UCSD-AML1 (cell line): ENCODE results near the gene LIMK2.

Source experiments
- DNase-seq: peaks from one replicate; lab custom pipeline; 2025; ENCODE audit not compliant: unreplicated experiment; lab: John Stamatoyannopoulos, UW

Gene LIMK2

DNA sequence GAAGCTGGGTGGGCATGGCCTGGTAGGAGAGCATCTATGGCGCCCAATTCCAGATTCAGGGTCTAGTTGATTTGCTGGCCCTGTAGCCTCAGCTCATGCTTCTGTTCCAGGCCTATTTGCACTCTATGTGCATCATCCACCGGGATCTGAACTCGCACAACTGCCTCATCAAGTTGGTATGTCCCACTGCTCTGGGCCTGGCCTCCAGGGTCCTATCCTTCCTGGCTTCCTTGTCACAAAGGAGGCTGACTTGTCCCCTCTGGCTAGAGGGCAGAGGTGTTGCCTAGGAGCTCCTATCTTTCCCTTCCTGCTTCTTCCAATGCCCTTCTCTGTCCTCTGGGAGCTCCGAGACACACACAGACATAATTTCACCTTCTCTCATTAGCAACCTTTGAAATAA is 58.9 kb downstream of the LIMK2 start:
- no peak for DNase-seq

DNA sequence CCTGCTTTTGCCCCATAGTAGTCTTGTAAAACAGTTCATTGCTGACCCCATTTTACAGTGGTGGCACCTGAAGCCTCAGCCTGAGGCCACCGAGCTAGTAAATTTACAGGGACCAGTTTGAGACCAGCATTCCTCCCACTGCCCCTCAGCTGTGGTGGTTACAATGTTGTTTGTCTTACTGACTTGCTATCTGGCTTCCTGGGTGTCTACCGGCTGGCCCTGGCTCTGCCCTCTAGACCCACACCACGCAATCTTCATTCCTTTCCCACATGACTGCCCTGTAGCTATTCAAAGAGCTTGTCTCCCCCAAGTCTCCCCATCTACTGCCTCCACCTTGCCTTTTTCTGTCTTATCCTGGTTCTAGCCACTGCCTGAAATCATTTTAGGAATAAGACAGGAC is 59.4 kb downstream of the LIMK2 start:
- DNase-seq = no peak

DNA sequence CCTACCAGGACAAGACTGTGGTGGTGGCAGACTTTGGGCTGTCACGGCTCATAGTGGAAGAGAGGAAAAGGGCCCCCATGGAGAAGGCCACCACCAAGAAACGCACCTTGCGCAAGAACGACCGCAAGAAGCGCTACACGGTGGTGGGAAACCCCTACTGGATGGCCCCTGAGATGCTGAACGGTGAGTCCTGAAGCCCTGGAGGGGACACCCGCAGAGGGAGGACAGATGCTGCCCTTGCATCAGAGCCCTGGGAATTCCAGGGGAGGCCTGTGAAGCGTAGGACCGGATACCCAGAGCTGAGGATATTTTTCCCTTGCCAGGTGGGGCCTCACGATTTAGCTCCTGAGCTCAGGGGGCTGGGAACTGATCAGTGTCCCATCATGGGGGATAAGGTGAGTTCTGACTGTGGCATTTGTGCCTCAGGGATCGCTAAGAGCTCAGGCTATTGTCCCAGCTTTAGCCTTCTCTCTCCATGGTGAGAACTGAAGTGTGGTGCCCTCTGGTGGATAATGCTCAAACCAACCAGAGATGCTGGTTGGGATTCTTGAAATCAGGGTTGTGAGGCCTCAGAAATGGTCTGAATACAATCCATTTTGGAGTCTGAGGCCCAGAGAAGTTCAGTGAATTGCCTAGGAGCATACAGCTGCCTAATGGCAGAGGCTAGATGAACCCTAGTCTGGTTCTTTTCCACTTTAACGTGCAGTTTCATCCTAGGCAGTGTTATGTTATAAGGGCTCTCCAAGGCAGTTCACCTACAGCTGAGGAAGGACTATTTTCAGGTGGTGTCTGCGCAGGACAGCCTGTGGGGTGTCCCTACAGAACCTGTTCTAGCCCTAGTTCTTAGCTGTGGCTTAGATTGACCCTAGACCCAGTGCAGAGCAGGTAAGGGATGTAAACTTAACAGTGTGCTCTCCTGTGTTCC is 60.7 kb downstream of the LIMK2 start:
- DNase-seq = no peak

DNA sequence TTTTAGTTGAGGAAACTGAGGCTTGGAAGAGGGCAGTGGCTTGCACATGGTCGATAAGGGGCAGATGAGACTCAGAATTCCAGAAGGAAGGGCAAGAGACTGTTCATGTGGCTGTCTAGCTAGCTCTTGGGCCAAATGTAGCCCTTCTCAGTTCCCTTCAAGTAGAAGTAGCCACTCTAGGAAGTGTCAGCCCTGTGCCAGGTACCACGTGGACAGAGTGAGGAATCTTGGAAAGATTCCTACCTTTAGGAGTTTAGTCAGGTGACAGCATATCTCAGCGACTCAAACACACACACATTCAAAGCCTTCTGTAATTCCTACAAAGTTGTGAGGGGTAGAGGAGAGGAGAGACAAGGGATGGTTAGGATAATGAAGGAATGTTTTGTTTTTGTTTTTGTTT is 61.9 kb downstream of the LIMK2 start:
- DNase-seq = no peak

DNA sequence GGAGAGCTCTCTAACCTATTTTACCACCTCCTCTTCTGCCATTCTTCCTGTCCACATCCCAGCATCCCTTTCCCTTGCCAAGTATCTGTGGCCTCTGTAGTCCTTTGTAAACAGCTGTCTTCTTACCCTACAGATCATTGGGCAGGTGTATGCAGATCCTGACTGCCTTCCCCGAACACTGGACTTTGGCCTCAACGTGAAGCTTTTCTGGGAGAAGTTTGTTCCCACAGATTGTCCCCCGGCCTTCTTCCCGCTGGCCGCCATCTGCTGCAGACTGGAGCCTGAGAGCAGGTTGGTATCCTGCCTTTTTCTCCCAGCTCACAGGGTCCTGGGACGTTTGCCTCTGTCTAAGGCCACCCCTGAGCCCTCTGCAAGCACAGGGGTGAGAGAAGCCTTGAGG is 62.9 kb downstream of the LIMK2 start:
- DNase-seq = no peak

DNA sequence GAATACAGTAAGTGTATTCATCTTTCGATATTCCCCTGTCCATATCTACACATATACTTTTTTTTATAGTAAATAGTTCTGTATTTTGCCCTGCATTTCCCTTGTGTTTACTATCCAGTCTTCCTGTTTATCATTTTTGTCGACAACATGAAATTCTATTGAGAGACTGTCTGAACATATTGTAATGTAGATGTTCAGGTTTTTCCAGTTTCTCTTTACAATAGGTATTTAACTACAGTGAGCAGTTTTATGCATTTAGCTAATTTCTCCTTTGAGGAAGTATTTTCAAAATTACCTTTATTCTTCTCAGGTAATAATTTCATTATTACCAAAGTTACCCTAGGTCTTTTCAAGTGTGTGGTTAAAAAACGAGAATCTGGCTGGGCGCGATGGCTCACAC is 63.5 kb downstream of the LIMK2 start:
- no peak for DNase-seq

DNA sequence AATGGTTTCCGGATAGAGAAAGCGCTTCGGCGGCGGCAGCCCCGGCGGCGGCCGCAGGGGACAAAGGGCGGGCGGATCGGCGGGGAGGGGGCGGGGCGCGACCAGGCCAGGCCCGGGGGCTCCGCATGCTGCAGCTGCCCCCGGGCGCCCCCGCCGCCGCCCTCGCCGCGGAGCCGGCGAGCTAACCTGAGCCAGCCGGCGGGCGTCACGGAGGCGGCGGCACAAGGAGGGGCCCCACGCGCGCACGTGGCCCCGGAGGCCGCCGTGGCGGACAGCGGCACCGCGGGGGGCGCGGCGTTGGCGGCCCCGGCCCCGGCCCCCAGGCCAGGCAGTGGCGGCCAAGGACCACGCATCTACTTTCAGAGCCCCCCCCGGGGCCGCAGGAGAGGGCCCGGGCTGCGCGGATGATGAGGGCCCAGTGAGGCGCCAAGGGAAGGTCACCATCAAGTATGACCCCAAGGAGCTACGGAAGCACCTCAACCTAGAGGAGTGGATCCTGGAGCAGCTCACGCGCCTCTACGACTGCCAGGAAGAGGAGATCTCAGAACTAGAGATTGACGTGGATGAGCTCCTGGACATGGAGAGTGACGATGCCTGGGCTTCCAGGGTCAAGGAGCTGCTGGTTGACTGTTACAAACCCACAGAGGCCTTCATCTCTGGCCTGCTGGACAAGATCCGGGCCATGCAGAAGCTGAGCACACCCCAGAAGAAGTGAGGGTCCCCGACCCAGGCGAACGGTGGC is 64.5 kb downstream of the LIMK2 start:
- DNase-seq = no peak

DNA sequence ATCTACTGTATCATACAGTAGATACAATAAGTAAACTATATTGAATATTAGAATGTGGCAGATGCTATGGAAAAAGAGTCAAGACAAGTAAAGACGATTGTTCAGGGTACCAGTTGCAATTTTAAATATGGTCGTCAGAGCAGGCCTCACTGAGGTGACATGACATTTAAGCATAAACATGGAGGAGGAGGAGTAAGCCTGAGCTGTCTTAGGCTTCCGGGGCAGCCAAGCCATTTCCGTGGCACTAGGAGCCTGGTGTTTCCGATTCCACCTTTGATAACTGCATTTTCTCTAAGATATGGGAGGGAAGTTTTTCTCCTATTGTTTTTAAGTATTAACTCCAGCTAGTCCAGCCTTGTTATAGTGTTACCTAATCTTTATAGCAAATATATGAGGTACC is 65.6 kb downstream of the LIMK2 start:
- no peak for DNase-seq

DNA sequence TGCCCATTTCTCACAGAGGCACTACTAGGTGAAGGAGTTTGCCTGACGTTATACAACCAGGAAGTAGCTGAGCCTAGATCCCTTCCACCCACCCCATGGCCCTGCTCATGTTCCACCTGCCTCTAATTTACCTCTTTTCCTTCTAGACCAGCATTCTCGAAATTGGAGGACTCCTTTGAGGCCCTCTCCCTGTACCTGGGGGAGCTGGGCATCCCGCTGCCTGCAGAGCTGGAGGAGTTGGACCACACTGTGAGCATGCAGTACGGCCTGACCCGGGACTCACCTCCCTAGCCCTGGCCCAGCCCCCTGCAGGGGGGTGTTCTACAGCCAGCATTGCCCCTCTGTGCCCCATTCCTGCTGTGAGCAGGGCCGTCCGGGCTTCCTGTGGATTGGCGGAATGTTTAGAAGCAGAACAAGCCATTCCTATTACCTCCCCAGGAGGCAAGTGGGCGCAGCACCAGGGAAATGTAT is 66.1 kb downstream of the LIMK2 start:
- no peak for DNase-seq

DNA sequence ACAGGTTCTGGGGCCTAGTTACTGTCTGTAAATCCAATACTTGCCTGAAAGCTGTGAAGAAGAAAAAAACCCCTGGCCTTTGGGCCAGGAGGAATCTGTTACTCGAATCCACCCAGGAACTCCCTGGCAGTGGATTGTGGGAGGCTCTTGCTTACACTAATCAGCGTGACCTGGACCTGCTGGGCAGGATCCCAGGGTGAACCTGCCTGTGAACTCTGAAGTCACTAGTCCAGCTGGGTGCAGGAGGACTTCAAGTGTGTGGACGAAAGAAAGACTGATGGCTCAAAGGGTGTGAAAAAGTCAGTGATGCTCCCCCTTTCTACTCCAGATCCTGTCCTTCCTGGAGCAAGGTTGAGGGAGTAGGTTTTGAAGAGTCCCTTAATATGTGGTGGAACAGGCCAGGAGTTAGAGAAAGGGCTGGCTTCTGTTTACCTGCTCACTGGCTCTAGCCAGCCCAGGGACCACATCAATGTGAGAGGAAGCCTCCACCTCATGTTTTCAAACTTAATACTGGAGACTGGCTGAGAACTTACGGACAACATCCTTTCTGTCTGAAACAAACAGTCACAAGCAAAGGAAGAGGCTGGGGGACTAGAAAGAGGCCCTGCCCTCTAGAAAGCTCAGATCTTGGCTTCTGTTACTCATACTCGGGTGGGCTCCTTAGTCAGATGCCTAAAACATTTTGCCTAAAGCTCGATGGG is 66.7 kb downstream of the LIMK2 start:
- no peak for DNase-seq

DNA sequence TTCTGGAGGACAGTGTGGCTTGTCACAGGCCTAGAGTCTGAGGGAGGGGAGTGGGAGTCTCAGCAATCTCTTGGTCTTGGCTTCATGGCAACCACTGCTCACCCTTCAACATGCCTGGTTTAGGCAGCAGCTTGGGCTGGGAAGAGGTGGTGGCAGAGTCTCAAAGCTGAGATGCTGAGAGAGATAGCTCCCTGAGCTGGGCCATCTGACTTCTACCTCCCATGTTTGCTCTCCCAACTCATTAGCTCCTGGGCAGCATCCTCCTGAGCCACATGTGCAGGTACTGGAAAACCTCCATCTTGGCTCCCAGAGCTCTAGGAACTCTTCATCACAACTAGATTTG is 67.2 kb downstream of the LIMK2 start:
- no peak for DNase-seq

DNA sequence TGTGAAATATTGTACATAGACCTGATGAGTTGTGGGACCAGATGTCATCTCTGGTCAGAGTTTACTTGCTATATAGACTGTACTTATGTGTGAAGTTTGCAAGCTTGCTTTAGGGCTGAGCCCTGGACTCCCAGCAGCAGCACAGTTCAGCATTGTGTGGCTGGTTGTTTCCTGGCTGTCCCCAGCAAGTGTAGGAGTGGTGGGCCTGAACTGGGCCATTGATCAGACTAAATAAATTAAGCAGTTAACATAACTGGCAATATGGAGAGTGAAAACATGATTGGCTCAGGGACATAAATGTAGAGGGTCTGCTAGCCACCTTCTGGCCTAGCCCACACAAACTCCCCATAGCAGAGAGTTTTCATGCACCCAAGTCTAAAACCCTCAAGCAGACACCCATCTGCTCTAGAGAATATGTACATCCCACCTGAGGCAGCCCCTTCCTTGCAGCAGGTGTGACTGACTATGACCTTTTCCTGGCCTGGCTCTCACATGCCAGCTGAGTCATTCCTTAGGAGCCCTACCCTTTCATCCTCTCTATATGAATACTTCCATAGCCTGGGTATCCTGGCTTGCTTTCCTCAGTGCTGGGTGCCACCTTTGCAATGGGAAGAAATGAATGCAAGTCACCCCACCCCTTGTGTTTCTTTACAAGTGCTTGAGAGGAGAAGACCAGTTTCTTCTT is 67.9 kb downstream of the LIMK2 start:
- no peak for DNase-seq

DNA sequence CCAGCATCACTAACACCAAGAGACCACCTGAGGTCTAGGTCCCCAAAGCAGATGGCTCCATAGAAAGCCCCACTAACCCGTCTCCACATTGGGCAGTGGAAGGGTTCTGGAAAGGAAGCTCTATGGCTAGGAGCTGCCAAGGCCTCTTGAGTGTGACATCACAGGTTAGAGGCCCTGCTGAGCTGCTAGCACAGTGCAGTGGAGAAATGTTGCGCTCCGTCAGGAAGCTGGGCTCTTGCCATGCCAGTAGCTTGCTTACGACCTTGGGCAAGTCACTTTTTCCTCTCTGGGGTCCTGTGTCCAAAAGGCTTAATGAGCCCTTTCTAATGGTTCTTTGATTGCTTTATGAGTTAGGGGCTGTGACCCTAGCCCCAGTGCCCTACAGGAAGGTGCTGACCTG is 69.6 kb downstream of the LIMK2 start:
- DNase-seq = no peak

DNA sequence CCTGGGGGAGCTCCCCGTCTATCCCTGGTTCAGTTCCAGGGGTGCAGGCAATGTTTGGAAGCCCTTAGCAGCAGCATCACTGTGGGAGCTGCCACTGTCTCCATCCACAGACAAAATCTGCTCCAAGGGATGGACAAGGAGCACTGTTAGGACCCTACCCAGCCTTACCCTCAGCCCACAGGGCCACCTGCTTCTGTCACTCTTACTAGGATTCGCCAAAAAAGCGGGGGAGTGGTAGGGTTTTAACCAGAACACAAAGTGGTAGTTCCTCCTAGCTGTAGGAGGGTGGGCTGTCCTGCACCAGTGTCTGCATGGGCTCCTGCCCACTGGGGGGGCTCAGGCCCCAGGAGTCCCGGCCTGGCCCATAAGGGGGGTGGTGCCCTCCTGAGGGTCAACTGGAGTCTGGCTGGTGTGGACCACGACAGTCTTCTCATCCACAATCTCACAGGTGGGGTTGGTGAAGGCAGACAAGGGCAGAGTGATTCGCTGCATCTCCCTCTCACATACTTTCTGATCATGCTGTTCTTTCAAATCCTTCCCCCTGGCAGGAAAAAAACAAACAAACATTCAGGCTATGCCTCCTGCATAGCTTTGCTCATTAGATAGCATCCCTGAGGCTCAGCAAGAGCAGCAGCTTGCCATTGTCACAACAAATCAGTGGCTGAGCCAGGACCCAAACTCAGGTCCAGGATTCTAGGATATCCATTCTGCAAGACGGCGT is 70.8 kb downstream of the LIMK2 start:
- DNase-seq = no peak

DNA sequence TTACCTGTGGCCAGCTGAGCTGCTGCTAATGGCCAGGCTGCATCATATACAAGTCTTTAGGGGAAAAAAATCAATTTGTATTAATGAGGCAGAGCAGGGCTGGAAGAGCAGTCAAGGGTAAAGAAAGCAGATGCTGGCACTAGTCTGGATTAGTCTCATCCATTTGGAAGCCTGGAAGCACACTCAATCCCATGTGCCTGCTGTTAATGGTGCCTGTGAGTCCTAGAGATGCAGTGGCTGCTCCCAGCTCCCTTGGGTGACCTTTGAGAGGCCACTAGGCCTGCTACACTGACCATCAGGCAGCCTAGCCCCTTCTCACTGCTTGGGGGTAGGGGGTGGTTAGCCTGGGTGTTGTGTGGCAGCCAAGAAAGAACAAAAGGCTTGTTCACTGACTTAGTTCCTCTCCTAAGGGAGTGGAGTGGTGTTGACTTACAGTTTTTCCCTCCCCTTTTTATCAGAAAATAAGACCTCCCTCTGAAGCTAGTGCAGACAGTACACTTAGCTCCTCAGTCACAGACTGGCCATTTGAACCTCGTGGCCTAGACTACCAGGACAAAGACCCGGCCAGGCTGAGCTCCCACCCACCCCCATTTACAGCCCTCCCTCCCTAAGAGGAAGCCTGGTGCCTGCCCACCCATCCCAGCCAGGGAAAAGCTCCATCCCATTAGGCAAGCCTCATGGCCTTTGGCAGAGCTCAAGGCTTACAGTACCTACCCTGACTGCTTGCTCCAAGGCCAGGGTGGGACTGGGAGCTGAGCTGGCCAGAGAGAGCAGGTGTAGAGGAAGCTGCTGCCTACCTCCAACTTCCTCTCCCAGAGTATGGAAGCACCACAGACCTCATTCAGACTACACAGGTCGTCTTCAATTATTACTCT is 72.4 kb downstream of the LIMK2 start:
- no peak for DNase-seq

DNA sequence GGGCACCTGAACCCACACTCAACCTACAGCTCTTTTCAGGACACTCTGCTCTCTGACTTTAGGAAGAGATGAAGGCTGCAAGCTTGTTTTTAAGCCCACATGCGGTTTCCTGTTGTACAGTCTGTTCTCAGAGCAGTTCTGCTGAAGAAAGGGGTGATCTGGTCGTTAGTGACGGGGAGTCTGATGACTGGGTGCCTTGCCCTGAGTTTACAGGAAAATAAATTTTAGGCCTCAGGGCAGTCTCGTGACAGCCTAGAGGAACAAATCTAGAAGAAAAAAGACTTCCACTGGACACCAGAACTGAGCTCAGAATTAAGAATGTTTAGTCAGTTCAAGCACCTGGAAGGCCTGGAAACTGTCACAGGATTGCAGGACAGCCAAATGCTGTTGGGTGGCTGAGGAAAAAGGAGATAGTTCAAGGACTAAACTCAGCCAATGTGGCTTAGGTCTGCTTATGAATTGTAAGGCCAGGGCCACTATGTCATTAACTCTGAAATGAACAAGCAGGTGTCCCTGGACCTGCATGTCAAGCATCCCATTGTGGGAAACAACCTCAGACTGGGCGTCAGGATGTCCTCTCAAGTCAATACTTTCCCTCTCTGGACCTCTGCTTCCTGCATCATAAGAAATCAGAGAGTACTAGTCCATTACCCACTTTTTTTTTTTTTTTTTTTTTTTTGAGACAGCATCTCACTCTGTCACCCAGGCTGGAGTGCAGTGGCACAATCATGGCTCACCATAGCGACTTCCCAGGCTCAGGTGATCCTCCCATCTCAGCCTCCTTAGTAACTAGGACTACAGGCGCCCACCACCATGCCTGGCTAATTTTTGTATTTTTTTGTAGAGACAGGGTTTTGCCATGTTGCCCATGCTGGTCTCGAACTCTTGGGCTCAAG is 74.5 kb downstream of the LIMK2 start:
- no peak for DNase-seq

DNA sequence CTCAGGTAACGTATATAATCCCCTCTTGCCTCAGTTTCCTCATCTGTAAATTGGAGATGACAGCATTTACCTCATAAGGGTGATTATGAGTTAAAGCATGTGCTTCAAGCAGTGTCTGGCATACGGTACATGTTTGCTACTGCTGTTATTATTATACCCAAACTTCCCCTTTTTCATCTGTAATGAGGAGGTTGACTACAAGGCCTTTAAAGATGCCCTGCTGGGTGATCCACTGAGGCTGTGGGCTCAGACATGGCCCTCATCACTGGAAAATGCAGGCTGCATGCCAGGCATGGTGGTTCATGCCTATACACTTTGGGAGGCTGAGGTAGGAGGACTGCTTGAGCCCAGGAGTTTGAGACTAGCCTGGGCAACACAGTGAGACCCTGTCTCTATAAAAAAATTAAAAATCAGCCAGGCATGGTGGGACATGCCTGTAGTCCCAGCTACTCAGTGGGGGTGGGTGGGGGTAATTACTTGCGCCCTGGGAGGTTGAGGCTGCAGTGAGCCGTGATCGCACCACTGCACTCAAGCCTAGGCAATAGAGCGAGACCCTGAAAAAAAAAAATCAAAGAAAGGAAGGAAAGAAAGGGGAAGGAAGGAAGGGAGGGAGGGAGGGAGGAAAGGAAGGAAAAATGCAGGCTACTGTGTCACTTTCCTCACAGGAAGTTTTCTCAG is 75.9 kb downstream of the LIMK2 start:
- DNase-seq = no peak
